Epithelial cell of esophagus (primary cell): ENCODE results near the gene FUNDC1.

Experiments
- DNase-seq: peaks from one replicate; pipeline ENCODE4 v3.0.0; 2010; ENCODE audit warnings: low read depth
- H3K4me3 ChIP-seq: 2 replicates; pipeline ENCODE4 v1.5.1; 2011; ENCODE audit warnings: mild to moderate bottlenecking, low read length, control low read depth
- CTCF ChIP-seq: IDR thresholded peaks from 2 replicates; pipeline ENCODE4 v1.5.1; 2011; ENCODE audit warnings: low read depth, mild to moderate bottlenecking, low read length, control low read depth, inconsistent platforms; ENCODE audit not compliant: insufficient read depth; ENCODE audit errors: missing control alignments

Gene FUNDC1, protein sequence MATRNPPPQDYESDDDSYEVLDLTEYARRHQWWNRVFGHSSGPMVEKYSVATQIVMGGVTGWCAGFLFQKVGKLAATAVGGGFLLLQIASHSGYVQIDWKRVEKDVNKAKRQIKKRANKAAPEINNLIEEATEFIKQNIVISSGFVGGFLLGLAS

GRCh38 chrX:44542567-44543325 lies at the start of gene FUNDC1:
TSS of gene FUNDC1 (minus strand) at chrX:44542859. CDS start at chrX:44542832, 27 bp downstream.
- peak; percentile 87 for DNase-seq
- peak within 1 kb of the TSS; percentile 67 for H3K4me3 ChIP-seq
- TF ChIP-seq CTCF: peak; percentile 35

GRCh38 chrX:44585866-44586265 lies 43.2 kb upstream of the FUNDC1 start:
- peak; percentile 80 for DNase-seq
- TF ChIP-seq CTCF: no peak
- H3K4me3 ChIP-seq: no peak overlapping the region

DNA sequence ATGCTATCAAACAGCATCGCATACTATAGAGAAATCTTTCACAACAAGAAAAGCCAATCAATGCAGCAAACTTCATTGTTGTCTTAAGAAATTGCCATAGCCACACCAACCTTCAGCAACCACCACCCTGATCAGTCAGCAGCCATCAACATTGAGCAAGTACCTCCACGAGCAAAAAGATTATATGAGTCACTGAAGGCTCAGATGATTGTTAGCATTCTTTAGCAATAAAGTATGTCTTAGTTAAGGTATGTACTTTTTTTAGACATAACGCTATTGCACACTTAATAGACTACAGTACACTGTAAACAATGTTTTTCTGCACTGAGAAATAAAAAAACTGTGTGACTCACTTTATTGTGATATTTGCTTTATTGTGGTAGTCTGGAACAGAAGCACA lies 37.8 kb upstream of the FUNDC1 start:
- no peak overlapping the region for H3K4me3 ChIP-seq
- peak; percentile 81 for DNase-seq
- TF ChIP-seq CTCF: no peak

- no peak for DNase-seq
- H3K4me3 ChIP-seq: no peak overlapping the region
- no peak for TF ChIP-seq CTCF
Measured at GRCh38 chrX:44572340-44572938, 29.8 kb upstream of the FUNDC1 start.

- DNase-seq: peak; percentile 35
- no peak overlapping the region for H3K4me3 ChIP-seq
- TF ChIP-seq CTCF: no peak
Measured at GRCh38 chrX:44570522-44570921, 27.9 kb upstream of the FUNDC1 start.

DNA sequence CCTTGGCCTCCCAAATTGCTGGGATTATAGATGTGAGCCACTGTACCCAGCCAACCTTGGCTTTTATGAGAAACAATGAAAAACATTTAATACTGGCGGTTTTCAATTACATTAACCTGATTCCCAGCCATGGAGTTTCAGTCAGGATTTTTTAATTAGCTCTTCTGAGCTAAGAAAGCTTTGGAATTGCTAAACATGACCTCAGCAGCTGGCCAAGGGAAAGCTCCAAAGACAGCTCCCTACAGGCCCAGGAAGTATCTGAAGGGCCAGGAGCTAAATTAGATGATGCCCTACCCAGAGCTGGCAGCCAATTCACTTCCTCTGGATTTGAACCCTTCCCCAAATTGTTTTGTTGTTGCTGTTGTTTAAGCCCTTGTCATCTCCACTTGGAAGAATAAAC lies 26.5 kb upstream of the FUNDC1 start:
- no peak for DNase-seq
- TF ChIP-seq CTCF: no peak
- H3K4me3 ChIP-seq: no peak overlapping the region
